ENCODE results near the gene GYS1.
"Not testable (repeated sequence)": the region's sequence is repeated elsewhere in the genome, so short reads cannot be mapped to it uniquely, and the experiment has no call there.

GYS1 gene

GRCh38 chr19:49018388-49019241 is 25.5 kb upstream of the GYS1 start:
- DNase-seq (ENCODE audit: extremely low read depth in 1 of 2, low read depth in 1 of 2), result not testable (repeated sequence)

GRCh38 chr19:49017666-49018351 is 24.7 kb upstream of the GYS1 start:
- DNase-seq (ENCODE audit: extremely low read depth in 1 of 2, low read depth in 1 of 2), result peak; percentile 29 to 58

- no peak for DNase-seq (ENCODE audit: extremely low read depth in 1 of 2, low read depth in 1 of 2)
These were observed 24.0 kb upstream of the GYS1 start, which contains the start of gene LHB for GRCh38 chr19:49017041-49017665. TSS of gene LHB (minus strand) at chr19:49017091. CDS start at chr19:49017081, 10 bp downstream.

GRCh38 chr19:49016067-49016839 is 23.1 kb upstream of the GYS1 start:
- DNase-seq (ENCODE audit: extremely low read depth in 1 of 2, low read depth in 1 of 2), result no peak

- no peak for DNase-seq (ENCODE audit: extremely low read depth in 1 of 2, low read depth in 1 of 2)
These were observed 21.8 kb upstream of the GYS1 start for GRCh38 chr19:49014870-49015255.

- DNase-seq (ENCODE audit: extremely low read depth in 1 of 2, low read depth in 1 of 2), result no peak
These were observed 21.2 kb upstream of the GYS1 start for GRCh38 chr19:49014123-49014869.

- no peak for DNase-seq (ENCODE audit: extremely low read depth in 1 of 2, low read depth in 1 of 2)
These were observed 18.1 kb upstream of the GYS1 start for GRCh38 chr19:49011194-49011593.

- DNase-seq (ENCODE audit: extremely low read depth in 1 of 2, low read depth in 1 of 2), result no peak
These were observed 17.3 kb upstream of the GYS1 start for GRCh38 chr19:49010453-49010852.

- no peak for DNase-seq (ENCODE audit: extremely low read depth in 1 of 2, low read depth in 1 of 2)
These were observed 16.7 kb upstream of the GYS1 start for GRCh38 chr19:49009828-49010227.

GRCh38 chr19:49006905-49007304 is 13.8 kb upstream of the GYS1 start:
- DNase-seq (ENCODE audit: extremely low read depth in 1 of 2, low read depth in 1 of 2), result no peak

GRCh38 chr19:49004964-49005614 is 12.0 kb upstream of the GYS1 start:
- DNase-seq (ENCODE audit: extremely low read depth in 1 of 2, low read depth in 1 of 2), result no peak

GRCh38 chr19:49004133-49004532 is 11.0 kb upstream of the GYS1 start:
- no peak for DNase-seq (ENCODE audit: extremely low read depth in 1 of 2, low read depth in 1 of 2)

- peak; percentile 39 to 51 for DNase-seq (ENCODE audit: extremely low read depth in 1 of 2, low read depth in 1 of 2)
These were observed 6.6 kb upstream of the GYS1 start for GRCh38 chr19:48999481-49000325.

- DNase-seq (ENCODE audit: extremely low read depth in 1 of 2, low read depth in 1 of 2), result no peak
These were observed 4.9 kb upstream of the GYS1 start for GRCh38 chr19:48997972-48998371.

- DNase-seq (ENCODE audit: extremely low read depth in 1 of 2, low read depth in 1 of 2), result no peak
These were observed 902 bp upstream of the GYS1 start for GRCh38 chr19:48994035-48994386.

- DNase-seq (ENCODE audit: extremely low read depth in 1 of 2, low read depth in 1 of 2), result no peak
These were observed 431 bp downstream of the GYS1 start for GRCh38 chr19:48992581-48993174.

- no peak for DNase-seq (ENCODE audit: extremely low read depth in 1 of 2, low read depth in 1 of 2)
These were observed 1.1 kb downstream of the GYS1 start for GRCh38 chr19:48991873-48992580.
